AG08396 (cell line): Measurements from ENCODE around the gene IGF1.

Experiments used
- DNase-seq: peaks from one replicate; pipeline ENCODE4 v3.0.0; 2012; ENCODE audit warnings: low spot score, mixed read lengths

The IGF1 gene

GRCh38 chr12:102496591-102496990 is 16.2 kb upstream of the IGF1 start:
- no peak for DNase-seq

DNA sequence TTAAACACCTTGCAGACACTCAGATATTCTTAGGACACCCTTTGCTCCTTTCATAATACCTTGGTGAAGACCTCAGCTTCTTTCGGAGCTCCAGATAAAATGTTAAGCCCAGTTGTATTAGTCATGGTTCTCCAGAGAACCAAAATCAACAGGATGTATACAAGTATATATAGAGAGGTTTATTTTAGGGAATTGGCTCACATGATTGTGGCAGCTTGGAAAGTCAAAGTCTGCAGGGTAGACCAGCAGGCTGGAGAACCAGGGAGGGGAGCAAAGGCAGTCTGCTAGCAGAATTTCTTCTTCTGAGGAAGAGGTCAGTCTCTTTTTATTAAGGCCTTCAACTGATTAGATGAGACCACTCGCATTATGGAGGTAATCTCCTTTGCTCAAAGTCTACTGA is 6.9 kb upstream of the IGF1 start:
- no peak for DNase-seq

GRCh38 chr12:102486153-102486552 is 5.8 kb upstream of the IGF1 start:
- no peak for DNase-seq

DNA sequence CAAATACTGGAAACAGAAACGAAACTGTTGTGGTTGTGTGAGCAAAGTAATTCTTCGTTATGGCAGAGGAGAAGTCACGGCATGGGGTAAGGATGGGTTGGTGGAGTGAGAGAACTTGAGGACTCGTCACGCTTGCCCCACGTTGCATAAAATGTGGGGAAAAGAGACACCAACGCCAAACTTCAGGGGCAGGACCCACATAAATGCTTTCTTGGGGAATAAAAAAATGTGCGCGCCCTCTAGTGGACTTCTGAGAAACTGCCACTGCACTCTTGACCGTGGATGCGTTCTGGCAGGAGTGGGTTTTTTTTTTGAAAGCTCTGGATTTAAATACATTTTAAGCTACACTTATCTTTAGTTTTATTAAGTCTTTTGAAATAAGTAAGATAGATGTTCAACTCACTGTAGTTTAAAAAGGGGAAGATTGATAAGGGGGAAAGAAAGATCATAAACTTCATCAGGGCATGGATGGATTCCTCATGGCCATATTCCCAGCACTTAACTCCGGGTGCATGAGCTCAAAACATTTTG is 4.1 kb upstream of the IGF1 start:
- peak; percentile 66 for DNase-seq

DNA sequence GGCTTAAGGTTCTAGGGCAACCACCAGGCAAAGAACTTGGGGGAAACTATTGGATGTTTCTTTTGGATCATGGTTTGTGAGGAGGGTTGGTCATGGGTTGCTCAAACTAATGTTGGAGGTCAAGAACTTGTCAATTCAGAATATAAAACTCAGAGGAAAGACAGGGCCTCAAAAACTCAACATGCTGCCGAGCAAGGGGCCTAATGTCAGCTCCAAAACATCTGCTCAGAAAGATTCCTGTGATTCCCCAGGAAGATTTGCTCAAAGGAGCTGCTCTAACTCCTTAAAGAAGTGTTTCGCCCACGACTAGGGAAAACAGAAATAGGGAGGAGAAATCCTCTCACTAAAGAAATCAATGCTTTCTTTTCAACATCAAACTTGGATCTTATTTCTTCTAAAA is 3.7 kb upstream of the IGF1 start:
- no peak for DNase-seq

GRCh38 chr12:102483466-102483865 is 3.1 kb upstream of the IGF1 start:
- no peak for DNase-seq

GRCh38 chr12:102481705-102482425 is 1.5 kb upstream of the IGF1 start:
- DNase-seq, result no peak

- DNase-seq, result no peak
Observed at GRCh38 chr12:102479939-102480338, 424 bp downstream of the IGF1 start.

DNA sequence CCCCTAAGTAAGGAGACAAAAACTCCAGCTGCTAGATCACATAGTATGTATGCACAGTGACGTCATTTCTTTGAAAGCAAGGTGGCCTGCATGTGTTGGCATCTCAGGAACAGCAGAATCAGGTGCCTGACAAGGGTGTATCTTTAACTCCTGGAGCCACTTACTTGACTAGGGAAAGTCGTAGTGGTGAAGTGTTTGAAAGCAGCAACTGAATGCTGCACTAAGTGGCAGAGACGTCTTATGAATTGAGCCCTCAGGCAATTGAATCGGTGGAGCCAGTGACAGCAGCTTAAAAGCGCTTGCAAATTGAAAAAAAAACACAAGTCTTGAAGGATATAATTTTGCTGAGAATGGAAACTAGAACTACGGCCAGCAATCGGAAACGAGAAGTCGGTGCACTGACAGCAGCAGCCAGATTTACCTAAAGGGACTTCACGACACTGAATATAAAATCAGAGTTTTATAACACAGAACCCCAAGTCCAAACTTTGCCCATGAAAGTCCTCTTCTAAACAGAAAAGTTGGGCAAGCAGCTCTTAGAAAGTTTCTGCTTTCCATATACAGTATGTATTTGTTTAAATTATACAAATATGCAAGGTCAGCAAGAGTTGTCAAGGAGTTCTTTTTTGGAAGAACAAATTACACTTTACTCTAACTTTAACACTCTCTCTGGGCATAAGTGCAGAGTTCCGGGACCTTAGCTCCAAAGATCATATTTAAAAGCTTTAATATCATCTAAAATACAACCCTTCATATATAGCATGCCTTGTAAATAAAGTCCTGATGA is 1.1 kb downstream of the IGF1 start:
- no peak for DNase-seq

- DNase-seq, result no peak
Observed at GRCh38 chr12:102478405-102479098, 1.8 kb downstream of the IGF1 start.

- no peak for DNase-seq
Observed at GRCh38 chr12:102475355-102475754, 5.0 kb downstream of the IGF1 start.

DNA sequence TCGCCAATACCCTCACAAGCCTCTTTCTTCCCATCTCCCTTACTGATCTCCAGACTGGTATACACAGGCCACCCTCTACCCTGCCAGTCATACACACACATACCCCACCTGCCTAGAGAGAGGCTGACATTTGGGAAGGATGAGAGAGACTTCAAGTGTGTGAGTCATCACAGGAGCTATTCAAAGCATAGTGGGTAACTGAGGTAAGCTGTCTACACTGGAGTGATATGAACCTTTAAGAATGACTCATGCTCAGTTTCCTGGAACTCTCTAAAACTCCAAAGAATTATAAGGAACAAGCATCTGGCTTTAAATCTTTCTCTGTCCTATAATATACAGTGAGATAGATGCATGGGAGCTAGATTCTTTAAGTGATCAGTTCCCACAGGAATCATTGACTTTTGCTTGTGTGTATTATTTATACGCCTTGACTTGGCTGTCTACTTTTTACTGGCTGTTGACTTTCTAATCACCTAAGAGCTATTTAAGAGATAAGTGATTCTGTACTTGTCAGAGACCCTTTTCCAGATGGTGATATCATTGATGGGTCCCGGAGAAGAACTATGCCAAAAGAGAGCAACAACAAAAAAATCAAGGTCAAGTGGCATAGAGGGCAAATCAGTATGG is 5.8 kb downstream of the IGF1 start:
- DNase-seq, result no peak

DNA sequence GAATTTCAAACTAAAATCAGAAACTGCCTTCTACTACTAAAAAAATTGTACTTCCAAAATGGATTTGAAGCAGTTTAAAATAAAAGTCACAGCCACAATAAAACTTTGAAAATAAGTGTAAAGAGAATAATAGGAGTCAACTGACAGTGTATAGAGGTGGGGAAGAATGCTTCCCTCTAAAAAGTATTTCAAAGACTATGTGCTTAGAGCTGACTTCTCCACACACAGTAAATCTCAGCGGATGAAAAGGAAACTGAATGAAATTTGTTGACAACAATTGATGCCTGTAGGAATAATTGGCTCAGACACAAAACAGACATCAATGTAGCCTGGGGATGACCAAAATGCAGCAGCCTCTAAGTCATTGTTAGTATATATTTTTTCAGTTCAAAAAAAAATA is 7.9 kb downstream of the IGF1 start:
- DNase-seq, result no peak

DNA sequence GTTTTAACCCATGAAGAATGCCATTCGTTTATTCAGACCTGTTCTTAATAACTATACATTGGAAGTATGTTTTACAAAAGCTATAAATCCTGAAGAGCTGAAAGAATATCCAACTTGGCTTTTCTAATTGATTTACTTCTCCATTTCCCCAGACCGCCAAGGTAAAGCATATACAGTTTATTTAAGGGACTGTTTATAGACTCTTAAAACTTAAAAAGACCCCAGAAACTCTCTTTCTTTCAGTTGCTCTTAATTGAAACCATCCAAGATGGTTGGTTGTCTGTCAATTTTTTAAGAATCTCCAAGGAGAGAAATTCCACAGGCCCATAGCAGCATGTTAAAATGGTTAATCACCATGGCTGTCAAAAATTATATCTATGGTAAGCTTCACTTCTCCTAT is 8.8 kb downstream of the IGF1 start:
- no peak for DNase-seq

- DNase-seq, result no peak
Observed at GRCh38 chr12:102470945-102471344, 9.4 kb downstream of the IGF1 start.

DNA sequence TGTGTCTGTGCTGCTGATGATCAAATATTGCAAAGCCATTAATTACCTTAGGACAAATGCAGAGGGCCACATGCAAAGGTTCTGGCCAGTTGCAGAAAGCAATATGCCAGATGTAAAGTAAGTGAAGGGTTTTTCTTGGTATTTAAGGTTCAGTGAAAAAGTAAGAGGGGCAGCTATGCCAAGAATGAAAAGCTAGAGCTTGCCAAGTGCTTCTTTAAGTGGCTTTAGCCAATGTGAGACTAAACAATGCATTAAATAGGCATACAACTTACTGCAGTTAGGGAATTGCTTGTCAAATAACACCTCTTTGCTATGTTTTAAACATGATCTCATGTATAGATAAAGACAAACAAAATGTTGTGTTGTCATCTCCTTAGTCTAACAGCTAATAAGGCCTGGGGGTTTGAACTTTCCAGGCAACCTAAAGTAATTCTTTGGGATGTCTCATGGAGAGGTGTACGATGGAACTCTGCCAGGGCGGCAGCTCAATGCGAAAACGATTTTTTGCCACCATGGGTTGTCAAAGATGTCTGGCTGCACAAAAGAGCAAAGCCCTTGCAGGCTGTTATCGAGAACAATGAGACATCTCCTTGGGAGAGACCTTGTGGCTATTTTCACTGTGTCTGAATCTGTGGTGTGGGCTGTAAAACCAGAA is 12.0 kb downstream of the IGF1 start:
- DNase-seq, result no peak

GRCh38 chr12:102465762-102466560 is 14.4 kb downstream of the IGF1 start:
- no peak for DNase-seq

DNA sequence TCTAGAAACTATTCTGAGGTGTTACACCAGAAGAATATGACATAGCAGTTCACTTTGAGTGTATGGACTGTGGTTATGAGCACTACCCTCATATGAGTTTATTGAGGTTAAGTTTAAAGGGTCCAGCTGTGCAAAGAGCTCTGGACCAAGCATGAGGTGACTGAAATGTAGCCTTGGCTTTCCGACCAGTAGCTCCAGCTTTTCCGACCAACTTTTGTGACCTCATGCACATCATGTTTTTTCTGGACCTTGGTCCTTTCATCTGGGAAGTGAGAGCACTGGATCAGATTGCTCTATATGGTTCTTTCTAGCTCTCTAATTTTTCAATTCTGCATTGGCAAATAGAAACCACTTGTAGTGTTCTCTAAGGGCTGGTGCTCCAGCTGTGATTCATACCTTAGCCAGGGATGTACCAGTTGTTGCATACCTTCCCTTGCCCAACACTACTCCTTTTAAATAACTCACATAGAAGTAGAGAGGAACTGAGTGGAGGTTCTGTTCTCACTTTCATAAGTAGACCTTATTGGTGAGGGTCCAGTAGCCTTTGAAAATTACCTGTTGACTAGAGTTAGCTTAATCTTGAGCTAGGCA is 16.6 kb downstream of the IGF1 start:
- DNase-seq, result no peak

DNA sequence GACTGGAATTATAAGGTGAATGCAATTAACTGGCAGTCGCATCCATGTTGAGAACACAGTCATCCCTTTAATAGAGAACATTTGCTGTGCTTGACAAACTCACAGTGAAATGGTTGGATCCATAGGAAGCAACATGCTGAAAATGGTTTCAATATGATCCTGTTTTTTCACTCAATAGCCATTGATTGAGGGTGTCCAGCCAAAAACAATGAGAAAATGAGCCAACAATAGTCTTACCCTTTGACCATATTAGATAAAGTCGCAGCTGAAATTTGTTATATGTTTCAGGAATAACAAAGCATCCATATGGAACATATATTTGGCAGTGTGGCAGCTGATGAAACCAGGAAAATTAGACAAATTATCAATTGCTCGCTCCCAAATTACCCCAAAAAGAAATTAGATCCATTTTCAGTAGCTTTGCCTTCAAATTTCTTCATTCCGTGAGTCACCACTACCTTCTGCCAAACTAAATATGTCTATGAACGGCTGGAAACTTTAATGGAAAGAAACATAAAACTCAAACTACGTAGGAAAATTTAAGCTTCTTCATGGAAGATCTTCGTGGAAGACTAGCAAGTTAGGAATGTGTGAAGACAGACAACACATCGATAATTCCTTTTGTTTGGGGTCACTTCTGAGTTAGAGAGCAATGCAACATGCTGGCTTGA is 17.4 kb downstream of the IGF1 start:
- no peak for DNase-seq

- no peak for DNase-seq
Observed at GRCh38 chr12:102462386-102462785, 18.0 kb downstream of the IGF1 start.
